HG03064 (cell line): Measurements from ENCODE around the gene ENTHD1.
"Not testable (repeated sequence)": the region's sequence is repeated elsewhere in the genome, so short reads cannot be mapped to it uniquely, and the experiment has no call there.

Source experiments
- ATAC-seq: cut with Tn5 transposase; IDR thresholded peaks from one replicate; pipeline ENCODE4 v1.9.1; 2021; ENCODE audit warnings: low read depth; ENCODE audit not compliant: unreplicated experiment

Gene ENTHD1

DNA sequence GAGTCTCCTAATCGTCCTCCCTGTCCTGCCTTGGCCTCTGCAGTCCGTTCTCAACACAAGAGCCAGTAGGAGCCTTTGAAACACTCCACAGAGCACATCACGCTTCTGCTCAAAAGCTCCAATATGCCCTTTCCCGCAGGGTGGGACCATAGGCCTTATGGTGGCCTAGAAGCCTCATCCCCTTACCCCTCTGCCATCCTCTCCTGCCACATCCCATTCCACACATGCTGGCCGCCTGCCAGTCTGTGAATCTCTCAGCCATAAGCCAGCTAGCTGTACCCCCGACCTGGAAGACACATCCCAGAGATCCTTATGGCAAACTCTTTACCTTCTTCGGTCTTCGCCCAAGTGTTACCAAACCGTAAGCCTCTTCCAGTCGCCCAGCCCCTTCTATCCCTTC, 157.8 kb downstream of the ENTHD1 start:
- no peak for ATAC-seq

GRCh38 chr22:39734866-39735265, 158.7 kb downstream of the ENTHD1 start:
- ATAC-seq: no peak

- ATAC-seq: not testable (repeated sequence)
These were observed 159.5 kb downstream of the ENTHD1 start for GRCh38 chr22:39734046-39734445.

DNA sequence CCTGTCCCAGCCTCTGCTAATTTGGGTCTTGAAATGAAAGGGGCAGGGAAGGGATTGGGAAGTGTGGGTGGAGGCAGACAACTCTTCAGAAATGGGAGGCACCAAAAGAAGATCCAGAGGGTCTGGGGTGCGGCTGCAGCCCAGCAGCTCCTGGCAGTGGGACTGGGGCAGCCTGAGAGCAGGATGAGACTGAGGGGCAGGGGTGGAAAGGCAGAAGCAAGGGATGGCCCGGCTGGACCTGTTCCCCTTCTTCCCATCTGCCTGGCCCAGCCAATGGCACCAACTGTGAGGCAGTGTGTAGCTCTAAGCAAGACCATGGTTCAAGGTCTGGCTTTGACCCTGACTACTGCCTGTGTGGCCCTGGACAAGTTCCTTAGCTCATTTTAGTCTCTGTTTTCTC, 160.4 kb downstream of the ENTHD1 start:
- ATAC-seq: no peak

DNA sequence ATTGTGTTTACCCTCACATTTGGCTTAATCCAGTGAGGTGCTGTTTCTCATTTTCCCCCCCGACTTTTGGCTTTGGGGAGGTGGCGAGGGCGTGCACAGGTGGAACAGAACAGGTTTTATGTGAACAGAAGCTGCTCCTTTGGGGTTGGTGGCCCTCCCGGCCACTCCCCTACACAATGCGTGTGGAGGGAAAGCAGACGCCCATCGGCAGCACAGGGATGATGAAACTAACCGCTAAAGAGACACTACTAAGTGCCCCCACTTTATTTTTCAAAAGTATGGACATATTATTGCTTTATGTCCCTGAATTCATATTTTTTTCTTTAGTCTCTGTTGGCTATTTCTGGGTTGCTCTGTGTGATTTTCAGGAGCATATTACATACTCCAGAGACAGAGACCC, 160.9 kb downstream of the ENTHD1 start:
- ATAC-seq: no peak

DNA sequence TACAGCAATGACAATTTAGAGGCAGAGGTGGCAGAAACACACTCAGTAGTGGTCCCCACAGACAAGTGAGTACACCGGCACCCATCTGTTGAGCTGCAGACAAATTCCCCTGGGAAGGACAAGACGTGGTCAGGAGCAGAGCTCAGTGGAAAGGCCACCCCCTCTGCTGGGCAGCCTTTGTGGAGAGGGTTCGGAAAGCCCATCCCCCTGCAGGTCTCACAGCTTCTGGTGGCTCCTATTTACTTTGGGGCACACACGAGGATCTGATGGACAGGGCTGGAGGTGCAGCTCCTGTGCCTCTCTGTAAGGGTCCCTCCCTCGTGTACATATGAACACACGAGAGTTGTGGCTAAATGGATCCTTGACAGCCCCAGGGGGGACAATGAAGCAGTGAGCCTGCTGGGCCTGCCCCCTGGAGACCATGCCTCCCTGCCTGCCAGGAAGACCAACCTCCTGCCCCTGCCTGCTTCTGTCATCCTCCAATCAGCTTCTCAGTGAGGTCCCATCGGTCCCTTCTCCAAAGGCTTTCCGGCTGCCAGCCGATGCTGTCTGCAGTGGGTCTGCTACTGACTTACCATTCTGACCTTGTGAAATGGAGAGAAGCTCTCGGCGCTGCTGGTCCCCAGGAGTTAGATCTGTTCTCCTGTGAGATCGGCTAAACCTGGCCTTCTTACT, 161.5 kb downstream of the ENTHD1 start:
- no peak for ATAC-seq

DNA sequence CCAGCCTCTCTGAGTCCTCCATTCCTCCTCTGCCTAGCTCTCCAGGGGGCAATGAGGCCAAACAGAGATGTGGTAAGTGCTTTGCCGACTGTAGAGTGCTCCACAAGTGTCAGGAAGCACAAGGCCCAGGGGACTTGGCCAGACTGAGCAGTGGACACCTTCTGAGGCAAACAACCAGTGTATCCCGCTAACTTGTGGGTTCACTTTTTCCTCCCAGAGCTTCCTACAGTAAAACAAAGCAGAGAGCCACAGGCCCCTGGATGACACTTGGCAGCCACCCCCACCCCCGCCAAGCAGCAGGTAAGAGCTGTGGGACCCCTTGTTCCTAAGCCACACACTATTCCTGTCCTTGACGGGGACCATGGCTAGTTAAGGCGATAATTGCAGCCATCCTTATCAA, 162.1 kb downstream of the ENTHD1 start:
- ATAC-seq: no peak

DNA sequence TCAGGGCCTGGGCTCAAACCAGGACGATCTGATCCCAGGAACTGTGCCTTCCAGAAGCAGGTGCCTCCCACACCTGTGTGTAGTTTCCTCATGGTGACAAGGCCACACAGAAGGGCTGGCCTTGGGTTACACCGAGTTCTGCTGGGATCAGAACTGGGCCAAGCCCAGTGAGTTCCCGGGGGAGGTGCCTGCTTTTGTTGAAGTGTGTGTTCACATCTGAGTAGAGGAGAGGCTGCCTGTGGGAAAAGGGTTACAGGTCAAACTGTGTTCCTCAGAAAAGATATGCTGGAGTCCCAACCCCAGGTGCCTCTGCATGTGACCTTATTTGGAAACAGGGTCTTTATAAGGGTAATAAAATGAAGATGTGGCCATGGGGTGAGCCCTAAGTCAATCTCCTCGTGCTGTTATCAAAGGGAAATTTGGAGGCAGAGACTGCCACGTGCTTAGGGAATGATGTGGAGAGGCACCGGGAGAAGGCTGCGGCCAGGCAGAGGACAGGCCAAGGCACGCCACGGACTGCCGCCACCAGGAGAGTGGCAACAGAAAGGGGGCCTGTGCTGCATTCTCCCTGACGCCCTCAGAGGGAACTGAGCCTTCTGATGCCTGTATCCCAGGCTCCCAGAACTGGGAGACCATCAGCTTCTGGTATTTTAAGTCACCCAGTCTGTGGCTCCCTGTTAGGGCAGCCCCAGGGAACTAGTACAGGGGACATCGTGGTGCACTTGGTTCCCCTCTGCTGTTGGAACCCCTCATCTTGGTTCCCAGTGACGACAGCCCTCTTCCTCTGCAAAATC, 164.2 kb downstream of the ENTHD1 start:
- ATAC-seq: no peak

- ATAC-seq: no peak
These were observed 165.2 kb downstream of the ENTHD1 start for GRCh38 chr22:39728236-39728860.

DNA sequence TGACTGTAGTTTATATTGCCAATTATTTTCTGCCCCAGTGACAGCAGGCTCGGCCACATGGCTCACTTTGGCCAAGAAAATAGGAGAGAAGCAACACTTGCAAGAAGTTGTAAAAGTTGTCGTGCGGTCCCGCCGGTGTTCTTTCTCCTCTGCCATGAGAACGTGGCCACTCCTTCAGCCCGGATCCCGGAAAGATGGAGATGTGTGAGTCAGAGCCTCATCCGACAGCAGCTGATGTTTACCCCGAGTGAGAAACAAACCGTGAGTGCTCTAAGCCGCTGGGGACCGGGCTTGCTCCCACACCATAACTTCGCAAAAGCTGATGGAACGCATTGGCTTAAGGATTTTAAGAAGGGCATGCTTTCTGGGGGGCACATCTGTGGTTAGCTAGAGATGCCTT, 166.0 kb downstream of the ENTHD1 start:
- ATAC-seq: no peak

DNA sequence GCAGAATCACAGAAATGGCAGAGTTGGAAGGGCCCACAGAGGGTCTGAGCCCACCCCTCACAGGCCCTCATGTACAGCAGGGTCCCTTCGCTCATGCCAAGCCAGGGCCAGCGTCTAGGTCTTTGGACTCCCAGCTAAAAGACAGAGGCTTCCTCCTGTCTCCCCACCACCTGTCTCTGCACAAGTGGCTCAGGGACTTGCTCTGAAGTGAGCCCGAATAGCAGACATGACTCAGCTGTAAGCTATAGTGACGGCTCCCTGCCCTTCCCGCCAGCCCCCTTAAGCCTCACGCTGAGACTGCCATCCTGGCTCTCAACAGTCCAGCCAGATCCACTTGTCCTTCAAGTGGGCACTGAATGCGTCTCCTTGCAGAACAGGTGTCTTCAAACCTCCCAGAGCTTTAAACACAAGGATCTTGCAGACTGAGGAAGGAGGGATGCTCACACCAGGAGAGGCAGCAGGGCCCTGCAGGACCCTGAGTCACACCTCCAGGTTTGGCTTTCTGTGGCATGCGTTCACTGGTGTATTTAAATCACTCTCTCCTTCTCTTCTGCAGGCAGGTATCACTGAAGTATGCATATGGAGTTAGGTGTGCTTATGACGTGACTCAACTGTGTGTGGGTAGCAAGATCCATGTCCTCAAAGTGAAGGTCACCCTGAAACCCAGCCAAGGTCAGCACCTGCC, 168.1 kb downstream of the ENTHD1 start:
- ATAC-seq: no peak

- ATAC-seq: no peak
These were observed 168.7 kb downstream of the ENTHD1 start for GRCh38 chr22:39724857-39725256.

DNA sequence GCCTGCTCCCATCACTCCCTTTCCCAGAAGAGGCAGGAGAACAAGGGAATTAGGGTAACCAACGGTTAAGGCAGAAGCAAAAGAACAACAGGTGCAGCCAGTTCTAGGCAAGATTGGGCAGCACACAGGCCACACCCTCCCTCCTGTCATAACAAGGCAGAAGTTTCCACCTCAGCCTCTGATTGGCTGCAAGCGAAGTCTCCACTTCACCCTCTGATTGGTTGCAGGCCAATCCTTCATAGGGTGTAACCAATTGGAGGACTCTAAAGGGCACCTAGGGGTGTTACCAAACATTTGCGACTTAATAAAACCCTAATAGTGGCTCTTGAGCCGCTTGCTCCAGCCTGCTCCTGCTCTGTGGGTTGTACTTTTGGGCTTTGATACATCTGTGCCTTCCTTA, 169.2 kb downstream of the ENTHD1 start:
- ATAC-seq: no peak

DNA sequence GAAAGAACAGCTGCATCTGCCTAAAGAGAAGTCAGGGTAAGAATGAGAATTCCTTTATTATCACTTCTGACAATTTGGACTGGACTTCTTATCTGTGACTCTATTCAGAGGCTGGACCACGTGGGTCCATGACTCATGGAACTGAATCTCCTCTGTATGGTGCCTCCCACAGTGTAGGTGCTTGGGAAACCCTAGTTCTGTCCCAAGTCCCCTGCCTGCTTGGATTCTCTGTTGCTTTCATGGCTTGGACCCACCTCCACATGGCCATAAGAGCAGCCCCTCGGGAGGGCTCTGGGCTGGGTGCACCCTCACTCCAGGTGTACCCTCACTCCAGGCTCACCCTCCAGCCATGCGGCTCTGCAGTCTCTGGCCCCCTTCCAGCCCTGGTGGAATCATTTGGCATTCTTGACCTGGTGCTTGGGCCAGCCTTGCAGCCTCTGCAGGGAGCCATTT, 169.6 kb downstream of the ENTHD1 start:
- no peak for ATAC-seq

DNA sequence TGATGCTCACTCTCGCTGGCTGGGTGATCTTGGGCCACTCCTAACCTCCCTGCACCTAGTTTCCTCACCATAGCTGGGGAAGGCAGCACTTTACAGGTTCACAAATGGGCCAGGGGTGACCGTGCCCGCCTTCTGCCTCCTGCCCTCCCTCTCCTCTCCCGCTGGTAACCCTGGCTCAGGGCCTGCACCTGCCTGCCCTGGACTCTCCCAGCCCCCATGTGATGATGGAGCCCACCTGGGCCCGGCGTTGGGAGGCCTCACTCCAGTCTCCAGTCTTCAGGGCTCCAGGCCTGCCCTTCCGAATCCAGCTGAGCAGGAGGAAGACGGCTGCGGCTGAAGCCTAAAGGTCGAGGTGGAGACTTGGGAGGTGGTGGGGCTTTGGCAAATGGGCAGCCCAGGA, 170.1 kb downstream of the ENTHD1 start:
- no peak for ATAC-seq

DNA sequence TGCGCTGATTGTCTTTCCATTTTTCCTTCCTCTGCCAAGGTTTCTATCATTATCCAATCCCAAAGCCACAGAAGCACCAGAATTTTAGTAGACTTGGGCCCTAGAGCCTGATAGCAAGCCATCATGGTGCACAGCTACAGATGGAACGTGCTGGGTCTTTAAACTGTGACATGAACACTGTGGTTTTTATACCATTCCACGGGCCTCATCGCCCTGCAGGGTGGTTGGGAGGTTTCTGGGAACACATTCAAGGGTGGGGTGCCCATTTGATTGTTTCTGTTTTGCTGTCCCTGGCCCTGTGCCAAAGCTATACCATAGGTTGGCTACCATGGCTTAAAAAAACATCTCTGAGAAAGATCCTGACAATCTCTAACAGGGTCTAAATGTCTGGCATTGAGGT, 171.1 kb downstream of the ENTHD1 start:
- no peak for ATAC-seq

- ATAC-seq: no peak
These were observed 171.6 kb downstream of the ENTHD1 start for GRCh38 chr22:39722032-39722325.

- no peak for ATAC-seq
These were observed 172.1 kb downstream of the ENTHD1 start for GRCh38 chr22:39721206-39722031.

DNA sequence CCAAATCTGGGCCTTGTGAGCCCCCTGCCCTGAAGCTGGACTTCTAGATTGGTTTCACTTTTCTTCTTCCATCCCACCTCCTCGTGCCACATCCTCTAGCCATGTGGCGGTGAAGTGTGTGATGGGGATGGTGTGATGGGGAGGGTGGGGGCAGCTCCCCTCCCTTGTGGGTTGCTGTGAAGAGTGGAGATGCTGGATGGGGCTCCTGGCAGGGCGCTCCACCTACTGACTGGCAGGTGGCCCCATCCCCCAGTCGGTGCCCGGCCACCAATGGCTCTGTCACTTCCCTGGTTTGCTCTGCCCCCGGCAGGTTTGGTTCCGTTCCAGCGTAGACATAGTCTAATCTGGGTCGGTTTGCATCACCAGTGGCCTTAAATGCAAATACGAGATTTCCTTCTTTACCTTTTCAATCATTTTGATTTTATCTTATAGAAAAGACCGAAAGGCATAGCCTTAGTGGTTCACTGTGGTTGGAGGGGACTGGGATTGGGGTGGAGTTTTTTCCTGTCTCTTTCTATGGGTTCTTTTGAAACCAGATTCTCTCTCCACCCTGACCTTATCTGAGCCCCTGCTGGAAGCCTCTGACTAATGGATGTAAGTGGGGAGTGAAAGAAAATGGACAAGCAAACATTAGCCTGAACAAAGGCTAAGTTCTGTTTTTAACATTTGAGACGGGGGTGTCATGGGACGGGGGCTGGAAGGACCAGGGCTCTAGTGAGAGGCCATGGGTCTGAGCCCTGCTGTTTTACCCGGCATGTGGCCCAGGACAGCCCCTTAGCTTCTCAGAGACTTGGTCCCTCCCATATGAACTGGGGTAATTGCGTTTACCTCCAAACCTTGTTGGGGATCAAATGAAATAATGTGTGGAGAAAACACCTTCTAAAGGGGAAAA, 173.8 kb downstream of the ENTHD1 start:
- no peak for ATAC-seq
